H7 (cell line): ENCODE measurements around the gene TEX35. TPM values are rescaled to one million over a fixed set of nuclear protein-coding genes. Genes with fewer than 3 reads are reported as not detected.
"Not testable (repeated sequence)": the region's sequence is repeated elsewhere in the genome, so short reads cannot be mapped to it uniquely, and the experiment has no call there.

Source experiments
- DNase-seq: peaks from one replicate; pipeline ENCODE4 v3.0.0; 2012
- H3K27me3 ChIP-seq: 2 replicates; pipeline ENCODE4 v1.6.0; 2011; ENCODE audit warnings: mild to moderate bottlenecking, low read length; ENCODE audit not compliant: control insufficient read depth, insufficient read depth
- H3K36me3 ChIP-seq: replicated peaks from 2 replicates; pipeline ENCODE4 v1.5.1; 2011; ENCODE audit warnings: low read length; ENCODE audit not compliant: control insufficient read depth, insufficient read depth
- H3K4me3 ChIP-seq: 2 replicates; pipeline ENCODE4 v1.5.1; 2011; ENCODE audit warnings: low read depth, mild to moderate bottlenecking, control low read depth, low read length, moderate library complexity; ENCODE audit not compliant: insufficient read depth
- total RNA-seq: library from RNA; depleted of rRNA; stranded (reverse); fragments of >200 nt; shearing (Covaris generic); gene quantifications from 2 replicates; pipeline ENCODE4 v1.2.3, GENCODE V29; 2014; rRNA removed

TEX35 gene
- total RNA-seq, 1 experiment from 2014 or later = not detected

DNA sequence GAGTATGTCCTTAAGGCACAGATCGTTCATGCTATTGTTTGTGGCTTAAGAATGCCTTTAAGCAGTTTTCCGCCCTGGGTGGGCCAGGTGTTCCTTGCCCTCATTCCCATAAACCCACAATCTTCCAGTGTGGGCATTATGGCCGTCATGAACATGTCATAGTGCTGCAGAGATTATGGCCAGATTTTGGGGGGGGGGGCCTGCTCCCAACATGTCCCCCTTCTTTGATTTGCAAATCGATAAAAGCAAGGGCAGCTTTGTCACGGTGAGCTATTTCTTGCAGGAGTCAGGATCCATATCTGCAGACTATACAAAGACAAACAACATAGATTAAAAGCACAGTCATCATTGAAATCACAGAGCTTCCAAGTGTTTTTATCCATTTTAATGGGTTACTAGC is 41.4 kb downstream of the TEX35 start:
- DNase-seq, H3K36me3 ChIP-seq, H3K27me3 ChIP-seq, H3K4me3 ChIP-seq: not testable (repeated sequence)

DNA sequence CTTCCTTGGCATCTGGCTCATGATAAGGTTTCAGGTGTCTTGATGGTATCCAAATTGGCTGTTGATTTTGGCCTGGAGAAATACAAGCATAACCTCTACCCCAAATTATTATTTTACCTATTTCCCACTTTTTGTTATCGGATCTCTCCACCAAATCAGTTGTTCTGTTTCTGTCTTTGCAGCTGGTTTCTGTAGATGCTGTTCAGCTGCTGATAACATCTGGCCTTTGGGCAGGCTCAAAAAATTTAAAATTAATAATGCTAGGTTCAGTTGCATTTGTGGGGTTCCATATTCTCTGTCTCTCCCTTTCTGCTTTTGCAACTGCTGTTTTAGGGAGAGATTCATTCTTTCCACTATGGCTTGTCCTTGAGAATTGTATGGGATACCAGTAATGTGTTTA is 42.7 kb downstream of the TEX35 start:
- not testable (repeated sequence) for H3K4me3 ChIP-seq, H3K36me3 ChIP-seq, DNase-seq, H3K27me3 ChIP-seq

DNA sequence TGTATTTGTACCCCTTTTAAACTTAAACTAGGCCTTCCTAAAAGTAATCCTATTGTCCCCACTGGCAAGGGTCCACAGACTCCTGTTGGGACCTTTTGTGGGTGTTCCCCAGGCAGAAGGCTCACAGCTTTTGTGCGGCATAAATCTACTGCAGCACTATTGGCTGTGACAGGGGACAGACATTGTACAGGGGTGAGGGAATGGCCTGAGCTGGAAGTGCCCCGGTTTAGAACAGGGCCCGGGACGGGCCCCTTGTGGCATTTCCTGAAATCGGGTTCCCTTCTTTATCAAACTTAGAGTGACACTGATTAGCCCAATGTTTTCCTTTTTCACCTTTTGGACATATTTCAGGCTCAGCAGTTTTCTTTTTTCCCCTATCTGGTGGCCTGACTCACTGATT is 45.9 kb downstream of the TEX35 start:
- H3K36me3 ChIP-seq, H3K4me3 ChIP-seq, H3K27me3 ChIP-seq, DNase-seq: not testable (repeated sequence)

DNA sequence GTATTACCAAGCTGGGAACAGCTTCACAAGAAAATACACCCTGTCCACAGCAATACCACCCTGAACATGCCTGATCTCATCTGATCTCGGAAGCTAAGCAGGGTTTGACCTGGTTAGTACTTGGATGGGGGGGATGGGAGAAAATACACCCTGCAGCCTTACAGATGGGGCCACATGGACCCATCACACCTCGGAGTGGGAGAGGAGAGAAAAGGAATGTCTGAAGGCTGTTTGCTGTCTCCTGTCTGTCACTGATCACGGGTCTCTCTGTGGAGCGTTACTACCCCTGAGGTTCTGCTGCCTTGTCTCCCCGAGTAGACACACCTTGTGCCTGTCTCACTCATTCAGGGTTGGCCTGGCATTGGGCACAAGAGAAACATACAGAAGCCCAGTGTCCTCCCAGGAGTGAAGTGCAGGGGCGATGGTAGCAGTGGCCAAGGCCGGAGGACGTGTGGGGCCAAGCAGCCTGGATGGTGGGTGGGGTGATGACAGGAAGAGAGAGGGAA is 48.0 kb downstream of the TEX35 start:
- DNase-seq = no peak
- no peaks in the 10 kb centered on the region for H3K27me3 ChIP-seq
- no peaks in the 10 kb centered on the region for H3K36me3 ChIP-seq
- no peak overlapping the region for H3K4me3 ChIP-seq

DNA sequence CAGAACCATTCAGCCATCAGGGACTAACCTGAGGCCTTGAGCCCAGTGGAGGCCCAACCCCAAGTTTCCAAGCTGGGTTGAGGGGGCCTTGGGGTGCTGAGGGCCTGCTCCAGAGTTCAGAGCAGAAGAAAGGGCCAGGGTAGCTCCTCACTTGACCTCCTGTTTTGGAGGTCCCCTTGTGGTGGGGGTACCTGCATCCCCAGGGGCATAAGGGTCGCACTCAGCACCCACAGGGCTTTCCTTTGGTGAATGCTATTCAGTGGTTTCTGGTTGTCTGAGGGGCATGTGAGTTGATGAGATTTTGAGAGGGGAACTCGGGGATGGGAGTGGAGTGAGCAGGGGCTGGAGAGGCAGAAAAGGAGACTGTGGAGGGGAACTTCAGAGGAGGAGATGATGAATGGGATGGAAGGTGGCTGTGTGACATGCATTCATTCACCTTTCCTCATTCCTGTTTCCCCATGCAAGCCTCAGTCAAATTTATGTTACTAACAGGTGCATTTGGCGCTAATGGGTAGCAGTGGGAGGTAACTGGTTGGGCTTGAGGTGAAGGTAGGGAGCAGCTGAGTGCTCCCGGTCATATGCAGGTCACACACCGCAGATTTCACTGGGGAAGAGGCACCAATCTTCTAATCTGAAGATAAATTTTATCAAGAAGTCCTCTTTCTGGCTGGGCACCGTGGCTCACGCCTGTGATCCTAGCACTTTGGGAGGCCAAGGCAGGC is 50.4 kb downstream of the TEX35 start:
- Histone ChIP-seq H3K4me3 (no peak overlapping the region), H3K27me3 (no peaks in the 10 kb centered on the region), H3K36me3 (no peaks in the 10 kb centered on the region)
- DNase-seq = no peak

DNA sequence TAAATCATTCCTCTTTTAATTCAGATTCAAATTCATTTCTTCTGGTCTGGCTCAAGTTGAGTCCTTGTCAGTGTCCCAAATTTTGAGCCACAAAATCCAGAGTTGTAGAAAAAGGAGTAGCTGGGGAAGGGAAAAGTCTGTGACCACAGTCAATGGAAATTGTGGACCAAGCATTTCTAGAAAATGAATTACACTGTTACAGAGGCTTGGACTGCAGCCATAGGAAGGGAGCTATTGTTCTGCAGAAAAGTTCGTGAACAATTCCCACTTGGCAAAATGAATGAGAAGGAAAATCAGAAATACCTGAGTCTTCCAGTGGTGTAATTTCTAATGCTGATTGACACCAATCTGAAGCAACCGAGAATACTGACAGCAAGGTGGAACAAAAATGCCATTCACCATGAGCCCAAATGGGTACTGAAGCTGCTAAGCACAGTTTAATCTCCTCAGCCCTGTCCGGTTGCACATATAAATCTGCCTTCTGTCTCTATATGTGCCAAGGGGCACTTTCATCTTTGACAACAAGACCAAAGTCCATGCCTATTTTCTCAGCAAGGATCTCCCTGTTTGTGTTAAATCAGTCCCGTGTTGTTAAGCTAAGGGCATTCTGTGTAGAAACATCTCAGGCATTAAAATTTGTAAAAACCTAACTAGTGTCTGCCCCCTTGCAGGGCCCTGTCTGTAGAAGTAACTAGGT is 51.3 kb downstream of the TEX35 start:
- H3K36me3 ChIP-seq = no peaks in the 10 kb centered on the region
- no peaks in the 10 kb centered on the region for H3K27me3 ChIP-seq
- no peak overlapping the region for H3K4me3 ChIP-seq
- DNase-seq = no peak

DNA sequence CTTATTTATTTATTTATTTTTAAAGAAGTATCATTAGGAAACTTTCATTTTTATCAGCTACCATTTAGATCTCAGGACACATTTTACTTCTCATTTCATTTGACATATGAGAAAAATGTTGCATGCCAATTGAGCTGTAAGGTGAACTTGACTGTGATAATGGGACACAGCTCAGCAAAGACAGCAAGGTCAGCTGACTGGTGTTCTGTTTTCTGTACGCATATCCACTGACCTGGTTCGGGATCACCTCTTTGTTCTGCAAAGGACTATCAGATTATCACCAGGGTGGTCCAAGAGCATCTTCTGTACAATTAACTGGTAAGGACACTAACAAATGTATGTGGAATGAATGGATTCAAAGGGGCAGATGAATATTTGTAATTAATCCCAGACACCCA is 51.9 kb downstream of the TEX35 start:
- Histone ChIP-seq H3K27me3 (no peaks in the 10 kb centered on the region), H3K36me3 (no peaks in the 10 kb centered on the region)

DNA sequence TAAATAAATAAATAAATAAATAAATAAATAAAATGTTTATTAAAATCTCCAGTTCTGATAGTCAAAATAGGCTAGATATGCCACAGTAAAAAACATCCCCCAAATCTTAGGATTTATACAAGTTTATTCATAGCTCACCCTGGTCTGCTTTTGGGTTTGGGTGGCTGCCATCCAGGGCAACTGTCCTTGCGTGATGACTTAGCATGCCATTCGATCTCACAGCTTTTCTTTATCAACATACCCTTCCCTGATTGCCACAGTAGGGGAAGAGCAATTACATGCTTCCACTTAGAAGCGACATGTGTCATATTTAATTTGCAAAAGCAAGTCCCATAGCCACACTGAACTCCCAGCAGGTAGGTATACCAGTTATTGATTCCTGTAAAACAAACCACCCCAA is 52.7 kb downstream of the TEX35 start:
- Histone ChIP-seq H3K36me3 (no peaks in the 10 kb centered on the region), H3K4me3 (no peak overlapping the region), H3K27me3 (no peaks in the 10 kb centered on the region)
- DNase-seq = no peak

More for the DNA sequence above, 51.9 kb downstream of the TEX35 start:
- no peak overlapping the region for H3K4me3 ChIP-seq
- no peak for DNase-seq

DNA sequence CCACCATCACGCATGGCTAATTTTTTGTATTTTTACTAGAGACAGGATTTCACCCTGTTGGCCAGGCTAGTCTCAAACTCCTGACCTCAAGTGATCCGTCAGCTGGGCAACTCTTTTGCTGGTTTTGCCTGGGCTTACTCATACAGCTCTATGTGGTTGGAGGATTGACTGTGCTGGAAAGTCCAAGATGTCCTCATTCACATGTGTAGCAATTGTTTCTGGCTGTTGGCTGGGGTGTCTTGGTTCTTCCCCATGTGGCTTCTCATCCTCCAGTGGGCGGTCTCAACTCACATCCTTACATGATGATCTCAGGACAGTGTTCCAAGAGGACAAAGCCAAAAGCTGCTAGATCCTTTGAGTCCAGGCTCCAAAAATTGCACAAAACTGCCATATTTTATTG is 53.3 kb downstream of the TEX35 start:
- Histone ChIP-seq H3K4me3 (no peak overlapping the region), H3K36me3 (no peaks in the 10 kb centered on the region), H3K27me3 (no peaks in the 10 kb centered on the region)
- DNase-seq = no peak

DNA sequence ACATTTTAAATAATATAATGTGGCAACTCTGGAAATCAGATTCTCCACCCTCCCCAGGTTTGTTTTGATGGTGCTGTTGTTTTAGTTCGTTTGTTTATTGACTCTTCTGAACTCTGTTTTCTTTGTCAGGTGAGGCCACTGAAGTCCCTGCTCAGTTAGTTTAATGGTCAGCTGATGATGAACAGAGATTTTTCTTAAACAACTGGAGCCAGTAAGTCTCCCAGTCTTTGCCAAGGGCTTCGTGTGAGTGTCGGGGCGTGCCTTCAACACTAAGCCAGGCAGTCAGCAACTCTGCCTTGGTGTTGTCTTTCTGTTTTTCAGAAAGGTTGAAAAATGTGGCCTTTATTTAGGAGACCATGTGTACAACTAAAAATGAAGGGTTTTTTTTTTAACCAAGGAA is 58.9 kb downstream of the TEX35 start:
- no peaks in the 10 kb centered on the region for H3K27me3 ChIP-seq
- no peak for DNase-seq
- H3K36me3 ChIP-seq = no peaks in the 10 kb centered on the region
- no peak overlapping the region for H3K4me3 ChIP-seq

Other genes starting within 250 kb of the TEX35 start
- gene CLEC20A, start 16.1 kb upstream of the TEX35 start, total RNA-seq = not detected in 2 replicates
- 41.4 and 43.4 TPM in 2 replicates for gene RALGPS2, start 212.1 kb downstream of the TEX35 start, total RNA-seq